C4-2B (cell line): ENCODE results near the gene MYH1.
"Not testable (repeated sequence)": the region's sequence is repeated elsewhere in the genome, so short reads cannot be mapped to it uniquely, and the experiment has no call there.

ENCODE experiments used
- ZFX ChIP-seq: fragments of 450-650 bp; IDR thresholded peaks from 2 replicates; pipeline ENCODE4 v1.6.1; 2017
- TF ChIP-seq, protein P1 (sequence below): fragments of 450-650 bp; conservative IDR thresholded peaks from 2 replicates; pipeline ENCODE4 v1.5.1; 2017; ENCODE audit warnings: mild to moderate bottlenecking

DNA sequence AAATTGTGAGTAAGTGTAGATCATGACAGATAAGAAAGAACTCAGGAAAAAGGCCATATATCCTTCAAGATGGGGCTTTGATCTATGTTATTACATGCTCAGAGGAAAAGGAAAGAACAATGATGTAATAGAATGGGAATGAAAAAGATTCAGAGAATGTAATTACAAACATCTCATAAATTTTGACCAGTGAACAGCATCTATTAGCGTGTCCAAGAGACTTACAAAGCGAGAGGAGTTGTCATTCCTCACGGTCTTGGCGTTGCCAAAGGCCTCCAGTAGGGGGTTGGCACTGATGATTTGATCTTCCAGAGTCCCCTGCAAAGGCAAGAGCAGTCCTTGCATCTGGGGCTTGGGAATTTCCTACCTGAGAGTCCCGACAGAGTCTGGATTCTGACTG lies 25.1 kb upstream of the MYH1 start:
- TF ChIP-seq, protein P1, sequence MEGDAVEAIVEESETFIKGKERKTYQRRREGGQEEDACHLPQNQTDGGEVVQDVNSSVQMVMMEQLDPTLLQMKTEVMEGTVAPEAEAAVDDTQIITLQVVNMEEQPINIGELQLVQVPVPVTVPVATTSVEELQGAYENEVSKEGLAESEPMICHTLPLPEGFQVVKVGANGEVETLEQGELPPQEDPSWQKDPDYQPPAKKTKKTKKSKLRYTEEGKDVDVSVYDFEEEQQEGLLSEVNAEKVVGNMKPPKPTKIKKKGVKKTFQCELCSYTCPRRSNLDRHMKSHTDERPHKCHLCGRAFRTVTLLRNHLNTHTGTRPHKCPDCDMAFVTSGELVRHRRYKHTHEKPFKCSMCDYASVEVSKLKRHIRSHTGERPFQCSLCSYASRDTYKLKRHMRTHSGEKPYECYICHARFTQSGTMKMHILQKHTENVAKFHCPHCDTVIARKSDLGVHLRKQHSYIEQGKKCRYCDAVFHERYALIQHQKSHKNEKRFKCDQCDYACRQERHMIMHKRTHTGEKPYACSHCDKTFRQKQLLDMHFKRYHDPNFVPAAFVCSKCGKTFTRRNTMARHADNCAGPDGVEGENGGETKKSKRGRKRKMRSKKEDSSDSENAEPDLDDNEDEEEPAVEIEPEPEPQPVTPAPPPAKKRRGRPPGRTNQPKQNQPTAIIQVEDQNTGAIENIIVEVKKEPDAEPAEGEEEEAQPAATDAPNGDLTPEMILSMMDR: not testable (repeated sequence)
- TF ChIP-seq ZFX: not testable (repeated sequence)
